ENCODE data around the gene PTPRM.

PTPRM gene

DNA sequence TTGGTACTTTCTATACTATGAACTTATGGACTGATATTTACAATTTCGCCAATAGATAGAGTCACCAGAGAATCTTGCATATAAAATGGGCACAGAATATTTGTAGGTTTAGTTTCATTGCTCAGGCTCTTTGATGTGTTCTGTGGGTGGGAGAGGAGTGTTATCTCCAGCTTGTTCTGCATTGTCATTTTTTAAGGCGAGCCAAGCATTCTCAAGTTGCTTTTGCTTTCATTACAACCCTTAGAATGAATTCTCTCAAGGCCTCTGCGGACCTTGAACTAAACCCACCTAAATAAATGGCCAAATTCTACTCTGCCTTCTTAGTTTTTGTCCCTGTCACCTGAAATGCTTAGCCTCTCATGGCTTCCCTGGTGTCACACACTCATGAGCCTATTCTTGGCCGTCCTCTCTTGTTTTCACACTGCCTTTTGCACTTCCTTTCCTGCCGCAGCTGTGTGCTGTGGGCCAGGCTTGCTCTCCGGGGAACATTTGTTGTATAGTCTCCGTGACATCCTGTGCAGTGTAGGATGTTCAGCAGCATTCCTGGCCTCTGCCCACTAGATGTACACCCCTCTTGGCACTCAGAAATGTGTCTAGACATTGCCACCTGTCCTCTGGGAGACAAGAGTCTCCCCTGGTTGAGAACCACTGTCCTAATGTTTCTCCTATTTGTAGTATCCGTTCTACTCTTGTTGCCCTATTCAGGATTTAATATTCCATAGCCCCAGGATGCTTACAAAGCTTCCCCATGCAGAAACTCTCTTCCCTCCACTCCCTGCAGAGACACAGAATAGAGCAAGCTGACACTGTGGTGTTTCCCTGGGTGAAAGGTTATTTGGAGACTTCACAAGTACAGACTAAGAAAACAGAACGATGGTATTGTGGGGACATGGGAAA is 255.6 kb downstream of the PTPRM start:
- H3K4me3 ChIP-seq (ENCODE audit: low read depth, low read length) = peak overlapping the region; percentile 10
- peak; percentile 76 for DNase-seq (ENCODE audit: low read depth, low spot score)
- in situ Hi-C loops (cut with HindIII; ENCODE audit: low sequenced_read_pairs) = no loop called here
- TF ChIP-seq, protein P1, sequence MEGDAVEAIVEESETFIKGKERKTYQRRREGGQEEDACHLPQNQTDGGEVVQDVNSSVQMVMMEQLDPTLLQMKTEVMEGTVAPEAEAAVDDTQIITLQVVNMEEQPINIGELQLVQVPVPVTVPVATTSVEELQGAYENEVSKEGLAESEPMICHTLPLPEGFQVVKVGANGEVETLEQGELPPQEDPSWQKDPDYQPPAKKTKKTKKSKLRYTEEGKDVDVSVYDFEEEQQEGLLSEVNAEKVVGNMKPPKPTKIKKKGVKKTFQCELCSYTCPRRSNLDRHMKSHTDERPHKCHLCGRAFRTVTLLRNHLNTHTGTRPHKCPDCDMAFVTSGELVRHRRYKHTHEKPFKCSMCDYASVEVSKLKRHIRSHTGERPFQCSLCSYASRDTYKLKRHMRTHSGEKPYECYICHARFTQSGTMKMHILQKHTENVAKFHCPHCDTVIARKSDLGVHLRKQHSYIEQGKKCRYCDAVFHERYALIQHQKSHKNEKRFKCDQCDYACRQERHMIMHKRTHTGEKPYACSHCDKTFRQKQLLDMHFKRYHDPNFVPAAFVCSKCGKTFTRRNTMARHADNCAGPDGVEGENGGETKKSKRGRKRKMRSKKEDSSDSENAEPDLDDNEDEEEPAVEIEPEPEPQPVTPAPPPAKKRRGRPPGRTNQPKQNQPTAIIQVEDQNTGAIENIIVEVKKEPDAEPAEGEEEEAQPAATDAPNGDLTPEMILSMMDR (IDR thresholded peaks at IDR 0.05; ENCODE audit: low read depth, low read length) = no peak

DNA sequence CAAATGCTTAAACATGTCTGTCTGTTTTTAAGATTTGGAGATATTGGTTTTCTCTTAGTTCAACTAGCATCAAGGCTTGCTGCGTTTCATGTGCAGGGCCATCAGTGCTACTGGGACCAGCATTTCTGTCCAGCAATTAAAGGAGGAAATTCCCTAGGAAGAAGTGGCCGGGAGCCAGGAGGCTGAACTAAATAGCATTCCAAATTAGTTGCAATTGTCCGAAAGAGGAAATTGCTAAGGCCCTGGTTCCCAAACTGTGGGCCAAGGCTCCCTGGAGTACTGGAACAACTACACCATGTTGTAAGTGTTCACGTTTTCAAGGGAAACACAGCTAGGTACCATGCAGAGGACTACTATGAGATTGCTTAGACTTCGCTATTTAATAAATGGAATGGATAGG is 257.9 kb downstream of the PTPRM start:
- no peak overlapping the region for H3K4me3 ChIP-seq (ENCODE audit: low read depth, low read length)
- in situ Hi-C loops (cut with HindIII; ENCODE audit: low sequenced_read_pairs) = no loop called here
- DNase-seq (ENCODE audit: low read depth, low spot score) = no peak
- TF ChIP-seq, protein P1 (IDR thresholded peaks at IDR 0.05; ENCODE audit: low read depth, low read length) = no peak

DNA sequence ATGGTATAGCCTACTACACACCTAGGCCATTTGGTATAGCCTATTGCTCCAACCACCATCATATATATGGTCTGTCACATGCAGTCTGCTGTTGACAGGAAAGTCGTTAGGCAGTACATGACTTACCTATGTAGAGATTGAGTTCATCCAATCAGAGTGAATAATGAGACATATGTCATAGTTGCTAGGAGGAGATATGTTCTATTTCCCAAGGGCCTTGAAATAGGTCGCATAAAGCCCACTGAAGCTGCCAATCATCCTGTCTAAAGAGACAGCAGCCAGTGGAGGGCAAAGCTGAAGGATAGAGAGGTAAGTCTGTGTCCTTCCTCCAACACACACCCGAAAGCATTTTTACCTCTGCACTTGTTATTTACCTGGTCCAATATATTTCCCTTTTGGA is 263.4 kb downstream of the PTPRM start:
- in situ Hi-C loops (cut with HindIII; ENCODE audit: low sequenced_read_pairs) = no loop called here
- TF ChIP-seq, protein P1 (IDR thresholded peaks at IDR 0.05; ENCODE audit: low read depth, low read length) = no peak
- H3K4me3 ChIP-seq (ENCODE audit: low read depth, low read length) = no peak overlapping the region
- no peak for DNase-seq (ENCODE audit: low read depth, low spot score)

DNA sequence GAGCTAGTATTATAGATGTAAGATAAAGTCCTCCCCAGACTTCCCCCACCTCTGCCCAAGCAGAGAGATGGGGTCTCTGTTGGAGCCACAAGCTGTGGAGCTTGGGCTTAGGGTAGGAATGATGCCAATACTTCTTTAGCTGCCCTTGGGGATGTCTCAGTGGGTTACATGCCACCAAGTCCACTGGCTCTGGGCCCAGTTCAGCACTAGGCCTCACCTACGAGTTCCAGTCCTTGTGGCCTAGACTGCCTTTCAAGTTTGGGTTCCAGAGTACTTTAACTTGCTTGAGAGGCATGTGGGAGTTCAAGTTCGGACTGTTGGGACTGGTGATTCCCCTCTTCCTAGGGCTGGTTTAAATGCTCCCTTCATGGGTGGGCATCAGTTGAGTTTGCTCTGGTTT is 272.4 kb downstream of the PTPRM start:
- H3K4me3 ChIP-seq (ENCODE audit: low read depth, low read length) = no peak overlapping the region
- in situ Hi-C loops (cut with HindIII; ENCODE audit: low sequenced_read_pairs) = no loop called here
- DNase-seq (ENCODE audit: low read depth, low spot score) = no peak
- TF ChIP-seq, protein P1 (IDR thresholded peaks at IDR 0.05; ENCODE audit: low read depth, low read length) = no peak

DNA sequence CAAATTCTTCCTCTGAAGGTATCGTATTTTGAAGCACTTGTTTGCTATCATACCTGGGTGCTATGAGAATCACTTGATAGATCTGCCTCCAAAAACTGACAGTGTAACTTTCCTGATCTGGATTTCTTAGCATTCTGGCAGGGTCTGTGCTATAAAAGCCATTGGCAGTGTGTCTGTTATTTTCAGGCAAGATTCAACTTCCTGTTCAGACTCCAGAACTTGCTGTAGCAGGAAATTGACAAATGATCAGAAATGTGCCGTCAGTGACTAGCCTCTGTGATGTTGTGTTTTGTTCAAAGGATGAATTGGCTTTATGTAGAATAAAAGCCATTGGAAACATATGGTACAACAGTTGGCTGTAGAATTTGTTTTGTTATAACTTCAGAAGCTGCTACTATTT is 273.3 kb downstream of the PTPRM start:
- TF ChIP-seq, protein P1 (IDR thresholded peaks at IDR 0.05; ENCODE audit: low read depth, low read length) = no peak
- no peak overlapping the region for H3K4me3 ChIP-seq (ENCODE audit: low read depth, low read length)
- DNase-seq (ENCODE audit: low read depth, low spot score) = no peak
- in situ Hi-C loops (cut with HindIII; ENCODE audit: low sequenced_read_pairs) = no loop called here

DNA sequence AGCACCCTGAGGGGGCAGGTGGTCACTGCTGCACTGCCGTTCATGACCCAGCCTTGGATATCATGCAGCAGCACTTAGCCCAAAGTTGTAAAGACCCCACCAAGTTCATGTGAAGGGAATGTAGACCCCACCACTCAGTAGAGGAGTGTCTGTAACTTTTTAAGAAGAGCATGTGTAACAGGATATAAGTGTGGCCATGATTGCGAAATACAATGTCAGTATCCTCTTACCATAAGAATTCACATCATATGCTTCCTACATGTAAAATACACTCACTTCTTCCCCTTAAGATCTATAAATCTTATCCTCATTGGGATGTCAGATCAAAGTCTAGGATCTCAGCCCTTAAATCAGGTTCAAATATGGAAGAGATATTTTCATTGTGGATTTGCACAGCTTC is 276.9 kb downstream of the PTPRM start:
- no peak overlapping the region for H3K4me3 ChIP-seq (ENCODE audit: low read depth, low read length)
- TF ChIP-seq, protein P1 (IDR thresholded peaks at IDR 0.05; ENCODE audit: low read depth, low read length) = no peak
- no peak for DNase-seq (ENCODE audit: low read depth, low spot score)
- in situ Hi-C loops (cut with HindIII; ENCODE audit: low sequenced_read_pairs) = no loop called here
